ENCODE measurements around the gene KNDC1.
"Not testable (repeated sequence)": the region's sequence is repeated elsewhere in the genome, so short reads cannot be mapped to it uniquely, and the experiment has no call there.

Gene KNDC1

GRCh38 chr10:133161486-133162109 is 1.6 kb downstream of the KNDC1 start:
- no peak for DNase-seq (ENCODE audit: low spot score)

- DNase-seq (ENCODE audit: low spot score) = no peak
Observed at GRCh38 chr10:133162178-133162909, 2.3 kb downstream of the KNDC1 start.

GRCh38 chr10:133162910-133163856 is 3.2 kb downstream of the KNDC1 start:
- no peak for DNase-seq (ENCODE audit: low spot score)

- DNase-seq (ENCODE audit: low spot score) = no peak
Observed at GRCh38 chr10:133163889-133164815, 4.1 kb downstream of the KNDC1 start.

- DNase-seq (ENCODE audit: low spot score) = no peak
Observed at GRCh38 chr10:133164816-133165555, 5.0 kb downstream of the KNDC1 start.

- no peak for DNase-seq (ENCODE audit: low spot score)
Observed at GRCh38 chr10:133165556-133166503, 5.8 kb downstream of the KNDC1 start.

GRCh38 chr10:133166504-133166827 is 6.4 kb downstream of the KNDC1 start:
- no peak for DNase-seq (ENCODE audit: low spot score)

GRCh38 chr10:133166828-133167692 is 7.0 kb downstream of the KNDC1 start:
- no peak for DNase-seq (ENCODE audit: low spot score)

GRCh38 chr10:133167693-133168616 is 7.9 kb downstream of the KNDC1 start:
- no peak for DNase-seq (ENCODE audit: low spot score)

- DNase-seq (ENCODE audit: low spot score) = no peak
Observed at GRCh38 chr10:133168617-133169031, 8.6 kb downstream of the KNDC1 start.

GRCh38 chr10:133169173-133169947 is 9.3 kb downstream of the KNDC1 start:
- no peak for DNase-seq (ENCODE audit: low spot score)

- DNase-seq (ENCODE audit: low spot score) = no peak
Observed at GRCh38 chr10:133170092-133170491, 10.1 kb downstream of the KNDC1 start.

GRCh38 chr10:133173860-133174640 is 14.0 kb downstream of the KNDC1 start:
- no peak for DNase-seq (ENCODE audit: low spot score)

GRCh38 chr10:133174689-133175263 is 14.8 kb downstream of the KNDC1 start:
- no peak for DNase-seq (ENCODE audit: low spot score)

GRCh38 chr10:133175624-133176023 is 15.6 kb downstream of the KNDC1 start:
- DNase-seq (ENCODE audit: low spot score) = not testable (repeated sequence)

GRCh38 chr10:133176546-133176945 is 16.5 kb downstream of the KNDC1 start:
- DNase-seq (ENCODE audit: low spot score) = no peak
